Measurements from ENCODE around the gene KDM5C. TPM values are rescaled to one million over a fixed set of nuclear protein-coding genes. Genes with fewer than 3 reads are reported as not detected.

KDM5C gene
- polyA plus RNA-seq (ENCODE audit: insufficient read length) = 79.6 TPM
- long read RNA-seq, donor 1, partial matches to known transcripts = 29 of 30 reads
- long read RNA-seq, donor 1, other reads (novel, unspliced or antisense) = 0 of 30 reads
- long read RNA-seq, donor 2, full-length matches to known transcripts = 4 of 10 reads
- long read RNA-seq, donor 2, partial matches to known transcripts = 6 of 10 reads
- long read RNA-seq, donor 2, other reads (novel, unspliced or antisense) = 0 of 10 reads
- long read RNA-seq, donor 3, partial matches to known transcripts = 6 of 6 reads
- long read RNA-seq, donor 3, other reads (novel, unspliced or antisense) = 0 of 6 reads
- long read RNA-seq, donor 4, partial matches to known transcripts = 0 of 1 reads
- long read RNA-seq, donor 4, other reads (novel, unspliced or antisense) = 0 of 1 reads
- long read RNA-seq, donor 5, full-length matches to known transcripts = 5 of 5 reads
- long read RNA-seq, donor 5, partial matches to known transcripts = 0 of 5 reads
- long read RNA-seq, donor 5, other reads (novel, unspliced or antisense) = 0 of 5 reads
- long read RNA-seq, donor 6, partial matches to known transcripts = 53 of 57 reads
- long read RNA-seq, donor 6, other reads (novel, unspliced or antisense) = 0 of 57 reads
- long read RNA-seq, donor 7, full-length matches to known transcripts = 4 of 38 reads
- long read RNA-seq, donor 7, partial matches to known transcripts = 34 of 38 reads
- long read RNA-seq, donor 7, other reads (novel, unspliced or antisense) = 0 of 38 reads
- long read RNA-seq, donor 8 = 0 reads

DNA sequence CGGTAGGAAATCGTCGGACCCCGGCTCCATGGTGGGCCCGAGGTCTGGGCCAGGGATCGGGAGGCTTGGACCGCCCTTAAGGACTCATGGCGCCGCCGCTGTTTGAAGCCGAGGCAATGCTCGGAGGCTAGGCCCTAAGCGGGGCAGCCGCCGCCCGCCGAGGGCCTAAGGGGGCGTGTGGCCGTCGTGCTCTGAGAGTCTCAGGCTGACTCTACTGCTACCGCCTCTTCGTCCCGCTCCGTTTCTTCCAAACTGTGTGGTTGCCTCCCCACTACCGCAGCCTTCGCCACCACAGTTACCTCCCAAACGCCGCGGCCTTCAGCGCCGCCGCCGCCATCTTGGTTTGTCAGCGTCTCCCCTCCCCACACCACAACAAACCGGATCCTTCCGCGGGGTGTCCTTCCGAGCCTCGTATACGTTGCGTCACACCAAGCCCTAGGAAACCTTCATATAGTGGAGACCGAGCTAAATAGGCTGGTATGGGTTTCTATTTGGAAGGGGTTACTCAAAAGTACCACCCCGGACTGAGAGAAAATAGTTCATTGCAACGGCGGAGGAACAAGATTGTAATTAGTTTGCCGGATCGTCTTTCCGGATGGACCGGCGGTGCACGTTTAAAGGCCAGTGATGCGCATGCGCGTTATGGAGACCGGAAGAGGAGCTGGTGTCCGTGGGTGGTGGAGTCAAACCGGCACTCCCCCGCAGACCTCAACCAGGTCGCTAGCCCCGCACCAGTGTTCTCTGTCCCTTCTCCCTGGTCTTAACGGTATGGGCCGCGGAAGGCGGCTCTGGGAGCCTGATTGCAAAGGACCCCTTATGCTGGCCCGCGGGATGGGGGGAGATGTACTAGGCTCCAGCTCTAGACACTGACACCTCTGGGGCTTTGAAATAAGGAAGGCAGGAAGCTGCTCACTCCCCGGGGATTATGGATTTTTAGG lies at the start of gene KDM5C:
Gene KDM5C (minus strand): TSS at position 348 of the 938 bp plus-strand sequence. CDS start 318 bp downstream, at position 30.
- peak; percentile 97 for DNase-seq

DNA sequence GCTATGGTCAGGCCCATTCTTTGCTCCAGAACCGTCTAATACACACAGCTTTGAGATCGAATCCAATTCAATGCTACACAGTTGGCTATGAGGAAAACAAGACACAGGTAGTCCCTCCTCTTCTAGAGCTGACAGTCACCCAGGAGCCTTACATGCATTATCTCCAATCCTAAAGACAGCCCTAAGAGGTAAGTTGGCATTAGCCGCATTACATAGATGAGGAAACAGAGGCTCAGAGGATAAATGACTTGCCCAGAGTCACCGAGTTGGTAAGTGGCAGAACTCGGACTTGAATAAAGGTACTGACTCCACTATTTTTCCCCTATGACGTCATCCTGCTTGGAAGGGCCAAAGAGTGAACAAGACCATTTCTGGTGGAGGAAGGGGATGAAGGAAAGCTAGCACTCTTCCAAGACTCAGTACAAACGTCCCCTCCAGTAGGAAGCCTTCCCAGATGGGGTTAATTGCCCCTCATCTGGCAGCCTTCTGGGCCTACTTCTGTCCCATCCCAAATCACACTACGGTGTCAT lies 47.9 kb upstream of the KDM5C start:
- no peak for DNase-seq

DNA sequence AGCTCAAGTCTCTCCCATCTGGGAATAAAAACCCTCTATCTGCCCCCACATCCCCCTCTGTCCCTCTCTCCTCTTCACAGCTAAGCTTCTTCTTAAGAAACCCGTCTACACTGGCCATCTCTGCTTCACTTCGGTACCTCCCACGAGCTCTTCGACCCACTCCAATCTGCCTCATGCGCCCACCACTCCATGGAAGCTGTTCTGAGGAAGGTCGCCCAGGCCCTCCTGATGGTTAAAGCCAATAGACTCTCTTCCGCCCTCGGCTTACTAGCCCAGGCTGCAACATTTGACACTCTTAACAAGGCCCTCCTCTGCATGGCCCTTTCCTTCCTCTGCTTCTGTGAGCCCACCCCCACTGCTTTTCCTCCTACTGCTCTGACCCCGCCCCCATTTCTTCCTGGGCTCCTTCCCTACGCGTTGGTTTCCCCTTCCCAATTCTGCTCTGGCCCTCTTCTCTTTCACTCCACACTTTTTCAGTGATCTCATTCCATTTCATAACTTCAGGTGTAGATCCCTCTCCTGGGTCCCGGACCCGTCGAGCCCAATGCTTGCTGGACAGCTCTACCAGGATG lies 44.6 kb upstream of the KDM5C start:
- DNase-seq = no peak

DNA sequence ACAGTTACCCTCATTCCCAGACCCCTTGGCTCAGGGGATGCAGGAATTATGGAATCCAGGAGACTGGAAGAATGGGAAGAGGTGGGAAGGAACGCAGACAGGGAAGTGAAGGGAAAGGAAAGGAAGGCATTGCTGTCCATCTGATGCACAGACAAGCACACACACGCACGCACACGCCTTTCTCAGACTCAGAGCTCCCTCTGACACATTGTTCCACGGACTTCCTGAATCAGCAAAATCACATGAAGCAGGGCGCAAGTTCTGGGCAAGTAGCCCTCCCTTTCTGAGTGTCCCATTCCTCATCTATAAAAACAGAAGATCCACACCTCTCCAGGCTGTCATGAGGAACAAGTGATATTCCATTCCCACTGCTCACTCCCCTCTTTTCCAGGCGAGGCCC lies 43.2 kb upstream of the KDM5C start:
- DNase-seq = no peak

DNA sequence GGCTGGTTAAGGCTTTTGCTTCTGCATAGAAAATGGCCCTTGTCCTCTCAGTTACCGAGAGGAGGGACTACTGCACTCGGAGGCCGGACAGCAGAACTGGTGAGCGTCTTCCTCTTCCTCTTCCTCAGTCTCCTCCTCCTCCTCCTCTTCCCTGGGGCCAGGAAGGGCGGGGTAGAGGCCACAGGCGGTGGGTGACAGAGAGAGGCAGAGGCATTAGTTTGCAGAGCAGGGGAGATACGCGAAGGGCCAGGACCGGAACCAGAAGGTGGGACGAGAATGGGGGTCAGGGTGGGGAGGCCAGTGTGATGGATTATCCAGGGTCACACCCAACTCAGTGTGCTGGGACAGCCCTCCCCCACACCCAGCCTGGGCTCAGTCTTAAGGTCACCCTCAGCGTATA lies 41.9 kb upstream of the KDM5C start:
- no peak for DNase-seq

DNA sequence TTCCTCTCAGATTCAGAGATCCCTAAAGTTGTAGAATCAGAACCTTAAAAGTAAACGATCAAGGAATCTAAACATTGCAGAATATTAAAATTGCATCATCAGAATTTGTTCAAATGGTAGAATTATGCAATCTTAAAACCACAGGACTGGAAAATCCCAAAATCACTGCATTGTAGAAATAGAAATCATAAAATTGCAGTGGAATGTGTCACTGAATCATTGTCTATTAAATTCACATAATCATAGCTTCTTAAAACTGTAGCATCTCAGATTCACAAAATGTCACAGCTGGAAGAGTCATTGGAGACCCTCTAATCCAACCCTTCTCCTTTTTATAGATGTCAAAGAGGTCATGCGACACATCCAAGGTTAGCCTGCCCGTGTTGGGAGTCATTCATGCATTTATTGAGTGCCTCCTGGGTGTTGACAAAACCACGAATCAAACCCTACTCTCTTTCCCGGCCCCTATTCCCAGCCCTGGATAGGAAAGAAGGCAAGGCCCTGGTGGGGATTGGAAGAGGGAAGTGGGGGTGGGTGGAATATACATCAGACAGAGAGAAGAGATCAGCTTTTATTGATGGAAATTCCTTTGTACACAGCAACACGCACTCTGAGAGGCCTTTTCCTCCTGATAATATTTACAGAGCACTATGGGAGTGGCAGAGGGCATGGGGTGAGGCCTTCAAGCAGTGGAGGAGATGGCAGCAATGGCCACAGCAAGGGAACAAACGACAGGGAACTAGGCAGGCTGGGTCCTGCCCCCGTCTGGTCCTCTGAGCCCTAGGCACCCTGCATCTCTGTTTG lies 41.0 kb upstream of the KDM5C start:
- DNase-seq = no peak

DNA sequence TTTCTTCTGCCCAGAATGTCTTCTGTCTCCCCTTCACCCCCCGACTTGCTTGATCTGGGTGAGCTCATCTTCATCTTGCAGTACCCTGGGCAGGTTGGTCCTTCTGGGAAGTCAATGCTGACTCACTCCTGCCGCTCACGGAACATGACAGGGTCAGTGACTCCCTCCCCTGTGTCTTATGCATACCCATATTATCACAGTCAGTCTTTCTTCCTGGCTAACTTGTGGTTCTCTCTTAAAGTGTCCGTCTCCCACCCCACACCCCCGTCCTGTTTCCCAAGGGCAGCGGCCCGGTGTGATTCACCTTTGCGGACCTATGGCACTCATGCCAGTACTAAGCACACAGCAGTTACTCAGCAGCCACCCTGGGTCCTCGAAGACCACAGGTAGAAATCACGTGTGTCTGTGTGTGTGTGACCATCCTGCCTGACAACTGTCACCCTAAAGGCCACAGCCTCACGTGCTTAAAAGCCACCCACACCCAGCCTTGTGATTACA lies 38.6 kb upstream of the KDM5C start:
- no peak for DNase-seq

DNA sequence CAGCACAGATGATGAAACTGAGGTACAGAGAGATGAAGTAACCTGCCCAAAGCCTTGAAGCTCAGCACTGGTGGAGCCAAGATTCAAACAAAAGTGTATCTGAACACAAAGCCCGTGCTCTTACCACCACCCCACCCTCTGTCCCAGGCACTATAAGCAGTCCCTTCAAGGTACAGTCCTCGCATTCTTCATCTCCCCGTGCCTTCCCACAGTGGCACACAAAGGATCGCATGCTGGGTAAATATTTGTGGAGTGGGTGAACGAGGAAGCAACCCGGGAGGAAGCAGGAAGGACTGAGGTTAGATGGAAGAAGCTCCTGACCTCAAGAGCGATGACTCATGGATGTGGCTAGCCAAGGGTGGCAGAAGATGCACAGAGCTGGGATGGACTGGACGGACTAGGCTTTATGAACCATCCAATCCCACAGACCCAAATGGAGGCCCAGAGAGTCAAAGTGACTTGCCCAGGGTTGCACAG lies 37.9 kb upstream of the KDM5C start:
- DNase-seq = no peak

DNA sequence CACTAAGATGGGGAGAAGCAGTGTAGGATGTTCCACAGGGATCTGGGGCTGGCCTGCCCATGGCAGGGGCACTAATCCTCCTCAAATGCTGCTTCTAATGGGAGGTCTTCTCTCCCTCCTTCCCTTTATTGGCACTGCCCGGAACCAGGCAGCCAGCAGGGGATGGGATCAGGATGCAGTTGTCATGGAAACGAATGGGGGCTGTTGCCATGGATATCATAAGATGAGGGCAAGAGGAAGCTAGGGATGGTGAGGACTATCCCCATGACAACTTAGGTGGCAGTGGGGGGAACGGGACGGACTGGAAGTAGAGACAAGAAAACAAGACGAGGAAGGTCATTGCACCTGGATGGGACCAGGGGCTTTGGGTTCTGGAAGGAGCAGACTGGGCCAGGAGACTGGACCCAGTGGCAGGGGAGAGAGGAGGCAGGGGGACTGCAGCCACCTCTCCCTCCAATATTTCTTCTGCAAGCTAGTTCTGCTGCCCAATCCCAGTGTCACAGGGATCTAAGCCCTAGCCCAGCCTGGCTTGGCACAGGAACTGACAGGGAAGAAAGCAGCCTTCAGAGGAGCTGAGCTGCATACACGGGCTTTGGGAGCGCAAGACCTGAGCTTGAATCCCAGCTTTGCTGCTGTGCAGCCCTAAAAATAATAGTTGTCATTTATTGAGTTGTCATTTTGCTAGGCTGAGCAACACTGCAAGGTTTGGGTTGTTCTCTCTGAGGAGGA lies 37.3 kb upstream of the KDM5C start:
- no peak for DNase-seq

DNA sequence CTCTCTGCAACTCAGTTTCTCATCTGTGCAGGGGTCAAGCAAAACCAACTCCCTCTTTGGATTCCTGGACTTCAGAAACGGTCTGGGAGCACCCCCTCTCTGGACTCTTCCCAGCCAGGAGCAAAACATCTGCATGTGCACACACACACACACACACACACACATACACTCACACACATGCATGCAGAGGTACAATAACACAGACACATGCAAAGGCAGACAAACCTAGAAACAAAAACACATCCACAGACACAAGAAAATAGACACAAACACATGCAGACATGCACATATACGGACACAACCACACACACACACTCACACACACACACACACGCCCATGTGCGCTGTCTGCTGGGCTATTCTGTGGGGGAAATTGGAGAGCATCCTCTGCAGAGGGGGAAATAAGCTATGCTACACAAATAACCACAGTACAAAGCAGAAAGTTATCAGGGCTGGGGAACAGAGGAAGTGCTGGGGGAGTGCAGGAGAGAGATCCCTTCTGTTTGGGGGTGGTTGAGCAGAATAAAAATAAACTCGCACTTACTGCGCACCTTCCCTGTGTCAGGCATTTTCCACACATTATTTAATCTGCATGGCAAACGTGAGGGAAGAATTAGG lies 36.5 kb upstream of the KDM5C start:
- DNase-seq = no peak

DNA sequence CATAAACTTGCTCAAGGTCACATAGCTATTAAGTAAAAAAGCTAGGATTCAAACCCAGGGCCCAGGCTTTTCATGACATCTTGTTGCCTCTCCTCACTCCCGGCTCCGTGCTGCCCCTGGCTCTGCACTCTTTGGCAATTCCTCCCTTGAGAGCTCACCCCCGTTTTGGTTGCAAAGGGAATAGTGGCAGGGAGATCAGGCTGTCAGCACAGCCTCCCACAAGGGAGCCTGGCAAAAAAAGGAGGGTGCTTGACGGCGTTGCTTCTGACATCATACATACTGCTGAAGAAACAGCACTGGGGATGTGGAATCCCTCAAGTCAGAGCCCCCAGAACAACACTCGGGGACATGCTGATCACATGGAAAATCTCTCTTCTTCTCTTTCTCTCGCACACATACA lies 35.8 kb upstream of the KDM5C start:
- DNase-seq = no peak

DNA sequence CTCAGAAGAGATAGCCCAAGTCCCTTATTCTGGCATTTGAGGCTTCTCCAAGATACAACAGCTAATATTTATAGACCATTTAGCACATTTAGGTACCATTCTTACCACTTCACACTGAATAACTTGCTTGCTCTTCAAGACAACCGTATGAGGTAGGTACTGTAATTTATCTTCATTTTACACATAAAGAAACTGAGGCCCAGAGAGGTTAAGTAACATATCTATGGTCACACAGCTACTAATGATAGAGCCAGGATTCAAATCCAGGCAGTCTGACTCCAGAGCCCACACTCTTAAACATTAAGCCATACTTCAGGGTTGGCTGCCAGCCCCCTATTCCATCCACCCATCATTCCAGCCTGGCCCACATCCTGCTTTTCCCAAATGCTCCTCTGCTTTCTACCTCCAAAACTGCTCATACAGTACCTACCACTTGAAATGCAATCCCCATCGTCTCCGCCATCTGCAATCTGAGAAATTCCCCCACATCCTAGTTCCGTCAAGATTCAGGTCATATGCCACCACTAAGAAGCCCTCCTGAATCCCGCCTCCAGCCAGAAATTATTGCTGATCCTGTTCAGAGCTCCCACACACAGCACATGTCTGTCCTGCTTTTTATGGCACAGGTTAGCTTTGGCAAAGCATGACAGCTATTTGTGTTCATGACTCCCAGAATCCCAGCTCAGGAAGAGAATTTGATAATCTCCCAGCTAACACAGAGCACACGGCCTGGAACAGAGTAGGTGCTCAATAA lies 32.8 kb upstream of the KDM5C start:
- DNase-seq = no peak

DNA sequence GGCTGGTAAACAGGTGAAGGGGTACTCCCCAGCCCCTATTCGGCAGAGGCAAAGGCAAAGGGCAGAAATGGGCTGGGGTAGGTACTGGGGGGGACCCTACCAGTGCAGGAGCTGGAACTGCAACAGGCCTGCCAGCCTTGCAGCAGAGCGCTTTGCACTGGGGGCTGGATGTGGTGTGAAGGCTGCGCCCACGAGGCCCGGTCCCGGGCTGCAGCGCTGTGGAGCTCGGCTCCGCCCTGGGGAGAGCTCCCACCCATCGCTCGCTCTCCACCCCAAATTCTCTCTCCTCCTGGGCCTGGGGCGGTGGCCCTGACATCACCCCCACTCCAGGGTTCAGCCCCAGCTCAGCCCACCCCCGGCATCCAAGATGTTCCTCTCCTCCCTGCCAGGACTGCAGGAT lies 32.2 kb upstream of the KDM5C start:
- no peak for DNase-seq

DNA sequence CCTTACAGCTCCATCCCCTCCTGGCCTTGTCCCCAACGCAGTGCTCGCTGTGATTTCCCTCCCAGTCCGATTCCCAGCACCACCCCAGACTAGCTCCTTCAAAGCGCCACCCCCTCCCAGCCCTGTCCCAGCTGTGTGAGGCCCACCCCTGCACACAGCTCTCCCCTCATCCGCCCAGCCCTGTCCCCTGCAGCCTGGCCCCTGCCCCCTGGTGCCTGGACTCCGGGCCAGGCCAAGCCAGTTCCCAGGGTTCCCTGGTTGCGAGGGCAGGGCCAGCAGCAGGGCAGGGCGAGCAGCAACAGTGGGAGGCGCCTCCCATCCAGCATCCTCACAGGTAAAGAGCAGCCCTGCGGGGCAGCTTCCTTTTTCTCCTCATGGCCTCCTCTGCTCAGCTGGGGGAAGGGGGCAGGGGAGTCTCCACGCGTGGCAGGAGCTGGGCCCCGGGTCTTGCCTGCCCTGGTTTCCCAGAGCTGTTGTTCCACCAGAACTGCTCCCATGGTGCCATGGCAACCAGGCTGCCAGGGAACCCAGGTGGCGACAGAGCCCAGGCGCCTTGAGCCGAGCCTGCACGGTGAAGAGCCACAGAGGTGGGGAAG lies 31.5 kb upstream of the KDM5C start:
- no peak for DNase-seq

DNA sequence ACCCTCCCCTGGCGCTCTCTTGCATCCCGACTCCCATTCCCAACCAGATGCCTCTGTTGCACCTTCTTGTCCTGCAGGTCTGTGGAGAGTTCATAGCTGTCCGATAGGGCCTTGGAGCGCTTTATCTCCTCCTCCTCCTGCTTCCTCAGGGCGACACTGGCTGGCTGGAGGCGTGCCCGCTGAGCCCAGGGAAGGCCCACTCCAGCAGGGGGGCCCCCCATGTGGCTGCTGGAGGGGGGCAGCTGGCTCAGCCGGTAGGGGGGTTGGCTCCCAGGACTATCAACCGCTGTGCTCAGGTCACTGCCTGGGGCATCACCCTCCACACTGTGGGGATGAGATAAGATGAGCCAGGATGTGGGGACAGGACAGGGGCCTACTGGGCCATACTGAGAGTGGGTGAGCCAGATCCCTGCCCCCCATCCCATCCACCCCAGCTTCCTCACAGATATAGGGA lies 30.8 kb upstream of the KDM5C start:
- no peak for DNase-seq

DNA sequence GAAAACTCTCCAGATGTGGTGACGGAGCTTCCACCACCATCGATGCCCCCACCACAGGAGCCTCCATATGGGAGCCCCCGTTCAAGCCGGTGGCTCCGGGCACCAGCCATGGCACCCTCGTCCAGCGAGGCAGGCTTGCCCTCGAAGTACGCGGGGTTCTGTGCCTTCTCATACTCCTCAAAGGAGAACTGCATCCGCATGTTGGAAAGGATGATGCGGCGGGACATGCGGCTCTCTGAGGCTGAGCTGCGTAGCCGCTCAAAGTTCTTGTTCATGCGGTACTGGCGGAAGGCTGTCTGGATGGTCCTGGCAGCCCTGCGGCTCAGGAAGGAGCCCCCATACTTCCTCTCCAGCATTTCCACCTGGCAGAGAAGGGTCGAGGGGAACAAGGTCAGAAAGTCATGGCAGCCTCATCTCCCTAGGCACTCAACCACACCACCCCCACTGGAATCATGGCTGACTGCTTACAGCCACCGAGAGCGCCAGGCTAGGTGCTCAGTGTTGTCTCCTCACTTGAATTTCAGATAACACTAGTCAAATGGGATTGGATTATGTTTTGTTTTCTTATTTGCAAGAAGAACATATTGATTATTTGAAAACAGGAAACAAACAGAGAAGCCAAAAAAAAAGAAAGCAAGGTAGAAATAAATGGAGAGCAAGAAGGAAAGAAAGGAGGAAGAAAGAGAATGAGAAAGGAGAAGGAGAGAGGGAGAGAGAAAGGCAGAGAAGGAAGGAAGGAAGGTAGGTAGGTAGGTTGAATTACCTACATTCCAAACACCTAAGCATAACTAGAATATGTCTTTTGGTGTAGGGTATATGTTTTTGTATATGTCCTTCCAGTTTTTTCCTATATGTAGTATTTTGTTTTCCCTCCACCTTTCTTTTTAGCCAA lies 29.8 kb upstream of the KDM5C start:
- DNase-seq = no peak

Data from left kidney (tissue), 8 donors.